GM12878 (cell line): ENCODE data around the gene FAM161A. TPM values are rescaled to one million over a fixed set of nuclear protein-coding genes. Genes with fewer than 3 reads are reported as not detected.

Experiments used
- ATAC-seq: fragments of 200-7000 bp; cut with Tn5 transposase; 3 replicates; pipeline ENCODE4 v1.9.1; 2020; ENCODE audit warnings: mild to moderate bottlenecking, moderate library complexity
- BruUV-seq: library from RNA; stranded (reverse); fragments of 400-500 nt; replicated peaks from 2 replicates; lab custom pipeline; 2021; lab: Mats Ljungman, UMichigan
- CTCF ChIA-PET: fragments of 300-600 bp; sonication (Branson Sonifier 250); formaldehyde crosslinking; extraction: SDS; loops from one replicate; lab custom pipeline; 2021; ENCODE audit warnings: inconsistent platforms; lab: Yijun Ruan, JAX
- POLR2A ChIA-PET: fragments of 350-600 bp; formaldehyde crosslinking; extraction: SDS; loops from one replicate; lab custom pipeline; 2021; ENCODE audit warnings: inconsistent platforms; lab: Charles Lee
- RAD21 ChIA-PET: fragments of 300-600 bp; sonication (Branson Sonifier 250); formaldehyde crosslinking; loops from one replicate; lab custom pipeline; 2023; ENCODE audit warnings: antibody characterized with exemption; ENCODE audit not compliant: unreplicated experiment; lab: Charles Lee
- SMC1A ChIA-PET: fragments of 300-600 bp; sonication (Branson Sonifier 250); formaldehyde crosslinking; loops from one replicate; lab custom pipeline; 2023; ENCODE audit not compliant: unreplicated experiment, uncharacterized antibody; lab: Charles Lee
- DNase-seq: peaks from one replicate; pipeline ENCODE4 v3.0.0-alpha.2; 2011; ENCODE audit warnings: low read depth, low spot score
- FAIRE-seq: peaks from 3 replicates; lab custom pipeline; 2011; peaks lifted over from hg19 to GRCh38; lab: Jason Lieb, UNC
- H2AFZ ChIP-seq: 2 replicates; pipeline ENCODE4 v1.6.0; 2011; ENCODE audit warnings: low read depth, low read length, control low read depth; ENCODE audit not compliant: control insufficient read depth
- H3K27ac ChIP-seq: 2 replicates; pipeline ENCODE4 v1.5.1; 2011; ENCODE audit warnings: control low read depth; ENCODE audit not compliant: control insufficient read depth, insufficient read depth
- H3K27me3 ChIP-seq, 2 experiments: replicated peaks in 1 of 2; 2 replicates each; pipeline versions ENCODE4 v1.6.0 to v1.6.1; 2011; ENCODE audit warnings: low read length in 1 of 2; ENCODE audit not compliant: control insufficient read depth in 2 of 2, insufficient read depth in 2 of 2
- H3K36me3 ChIP-seq, 2 experiments: 2 replicates each; pipeline ENCODE4 v1.5.1; 2011; ENCODE audit warnings: low read length in 1 of 2; ENCODE audit not compliant: control insufficient read depth in 2 of 2, insufficient read depth in 2 of 2
- H3K4me1 ChIP-seq: 2 replicates; pipeline ENCODE4 v1.6.1; 2011; ENCODE audit warnings: mild to moderate bottlenecking, low read length, moderate library complexity, mixed read lengths; ENCODE audit not compliant: control insufficient read depth, insufficient read depth
- H3K4me2 ChIP-seq: 2 replicates; pipeline ENCODE4 v1.6.0; 2011; ENCODE audit warnings: control low read depth; ENCODE audit not compliant: control insufficient read depth, insufficient read depth
- H3K4me3 ChIP-seq: fragments of 200-600 bp; sonication (generic); 2 replicates; pipeline ENCODE4 v1.5.1; 2016
- H3K79me2 ChIP-seq: 2 replicates; pipeline ENCODE4 v1.6.0; 2011; ENCODE audit warnings: low read length; ENCODE audit not compliant: control insufficient read depth, insufficient read depth
- H3K9ac ChIP-seq: 2 replicates; pipeline ENCODE4 v1.8.0; 2011; ENCODE audit warnings: low read length, control low read depth, mixed read lengths; ENCODE audit not compliant: control insufficient read depth, insufficient read depth
- H3K9me3 ChIP-seq: replicated peaks from 3 replicates; pipeline ENCODE4 v1.5.1; 2011; ENCODE audit warnings: mild to moderate bottlenecking, low read length; ENCODE audit not compliant: control insufficient read depth, insufficient read depth
- H4K20me1 ChIP-seq: 2 replicates; pipeline ENCODE4 v1.6.0; 2011; ENCODE audit not compliant: control insufficient read depth, insufficient read depth
- DPF2 ChIP-seq: fragments of 450-650 bp; IDR thresholded peaks from 2 replicates; pipeline ENCODE4 v1.6.1; 2017; ENCODE audit warnings: mild to moderate bottlenecking
- ESRRA ChIP-seq: IDR thresholded peaks from 2 replicates; pipeline ENCODE4 v1.6.1; 2012; ENCODE audit warnings: mild to moderate bottlenecking, low read length, improper control_type of control experiment
- MTA2 ChIP-seq: fragments of 450-650 bp; IDR thresholded peaks from 2 replicates; pipeline ENCODE4 v1.6.1; 2016; ENCODE audit warnings: low read depth, mild to moderate bottlenecking, moderate library complexity
- NKRF ChIP-seq: fragments of 450-650 bp; conservative IDR thresholded peaks from 2 replicates; pipeline ENCODE4 v1.6.1; 2017; ENCODE audit warnings: mild to moderate bottlenecking, moderate library complexity
- SKIL ChIP-seq: fragments of 450-650 bp; IDR thresholded peaks from 2 replicates; pipeline ENCODE4 v1.6.1; 2017; ENCODE audit warnings: mild to moderate bottlenecking, low read depth, inconsistent platforms; ENCODE audit not compliant: poor library complexity, severe bottlenecking
- SRF ChIP-seq, 2 experiments: IDR thresholded peaks; 2 replicates each; pipeline ENCODE4 v1.6.1; 2011; ENCODE audit warnings: low read depth in 2 of 2, low read length in 2 of 2, mild to moderate bottlenecking in 1 of 2, moderate library complexity in 1 of 2
- SUZ12 ChIP-seq: fragments of 200-600 bp; sonication (generic); IDR thresholded peaks from one replicate; pipeline ENCODE4 v1.6.1; 2018; ENCODE audit warnings: antibody characterized with exemption, mild to moderate bottlenecking; ENCODE audit not compliant: unreplicated experiment
- ZNF24 ChIP-seq: fragments of 450-650 bp; IDR thresholded peaks from 2 replicates; pipeline ENCODE4 v1.6.1; 2017; ENCODE audit warnings: antibody characterized with exemption, mild to moderate bottlenecking
- ZNF687 ChIP-seq: fragments of 450-650 bp; IDR thresholded peaks from 2 replicates; pipeline ENCODE4 v1.6.1; 2017; ENCODE audit warnings: mild to moderate bottlenecking, moderate library complexity
- WGBS: methylation state at CpG from one replicate; pipeline ENCODE4 v1.1.6; 2016; ENCODE audit warnings: low lambda C conversion rate; ENCODE audit not compliant: insufficient replicate concordance, insufficient coverage; ENCODE audit errors: missing lambda C conversion rate; 5-methylcytosine and 5-hydroxymethylcytosine counted together
- in situ Hi-C: fragments of 300-500 bp; cut with MboI; formaldehyde crosslinking; loops from 9 replicates; pipeline ENCODE4 v1.14.3; 2018; ENCODE audit warnings: mixed read lengths
- intact Hi-C: fragments of 100-400 bp; cut with micrococcal nuclease; formaldehyde crosslinking; loops from one replicate; pipeline ENCODE4 v1.14.2; 2022; ENCODE audit not compliant: unreplicated experiment
- polyA plus RNA-seq, 11 experiments: library from polyadenylated mRNA; depleted of rRNA in 4 of 11; unstranded in 6 of 11; stranded (reverse) in 5 of 11; fragments of >200 nt; fragmentation: Nextera tagmentation in 4 of 11; fragmentation: Illumina TruSeq in 1 of 11; extraction: Ambion mirVana in 4 of 11; extraction: Trizol in 1 of 11; gene quantifications; 1 replicate in 1 of 11; 2 replicates in 10 of 11; pipeline versions ENCODE4 v1.2.1 to v1.2.3, GENCODE V29; 2011 to 2016; ENCODE audit warnings: inconsistent platforms in 2 of 11, missing spikeins in 2 of 11, low read depth in 1 of 11
- total RNA-seq, 4 experiments: library from RNA; depleted of rRNA in 3 of 4; stranded (reverse); fragments of >200 nt in 3 of 4; fragmentation: Illumina TruSeq in 1 of 4; extraction: Trizol in 1 of 4; gene quantifications; 2 replicates each; pipeline versions ENCODE4 v1.2.1 to v1.2.3, GENCODE V29; 2013 to 2021
- TF ChIP-seq, protein P1 (sequence below): fragments of 450-650 bp; IDR thresholded peaks from 2 replicates; pipeline ENCODE4 v1.6.1; 2017; ENCODE audit warnings: mild to moderate bottlenecking

FAM161A gene
- total and polyA plus RNA-seq, 10 of the 15 experiments (the other 5 are each of a cell fraction or from before 2014, with no cell fraction given): 2.2 to 12.2 (median 8.9) TPM

DNA sequence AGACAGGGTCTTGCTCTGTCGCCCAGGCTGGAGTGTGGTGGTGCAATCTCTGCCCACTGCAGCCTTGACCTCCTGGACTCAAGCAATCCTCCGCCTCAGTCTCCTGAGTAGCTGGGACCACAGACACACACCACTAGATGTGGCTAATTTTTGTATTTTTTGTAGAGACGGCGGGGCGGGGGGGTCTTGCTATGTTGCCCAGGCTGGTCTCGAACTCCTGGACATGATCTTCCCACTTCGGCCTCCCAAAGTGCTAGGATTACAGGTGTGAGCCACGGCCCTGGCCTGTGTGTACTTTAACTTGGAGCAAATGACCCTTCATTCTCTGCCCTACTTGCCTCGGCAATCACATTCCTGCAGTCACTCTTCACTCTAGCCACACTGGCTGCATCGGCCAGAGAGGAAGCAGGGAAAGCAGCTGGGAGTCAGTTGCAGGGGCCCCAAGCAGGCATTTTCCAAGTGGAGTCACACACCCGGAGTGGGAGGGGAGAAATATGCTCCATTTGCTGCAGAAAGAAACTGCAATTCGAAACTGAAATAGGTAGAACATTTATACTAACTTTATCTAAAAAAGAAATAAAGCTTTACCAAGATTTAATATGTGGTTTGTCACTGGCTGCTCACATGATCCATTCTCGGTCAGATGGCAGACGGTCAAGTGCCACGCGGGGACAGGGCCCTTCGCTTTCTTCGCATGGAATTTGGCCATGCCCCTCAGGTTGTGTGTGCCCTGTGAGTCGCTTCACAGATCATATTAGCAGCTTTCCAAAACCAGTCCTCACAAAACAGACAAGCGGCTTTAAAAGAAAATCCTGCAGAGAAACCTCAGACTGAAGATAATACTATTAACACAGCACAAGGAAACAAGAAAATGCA is 37.1 kb downstream of the FAM161A start:
- CTCF ChIA-PET: interaction anchor here (0.6 kb wide), 2 partner anchors 161 to 390 kb away, joined by 3 to 4 read pairs; no protein-coding TSS in a partner anchor
- POLR2A ChIA-PET: no interaction called here
- no peak overlapping the region for H3K4me3 ChIP-seq
- H3K27me3 ChIP-seq: no peaks in the 10 kb centered on the region; a peak in 1 of 4 replicates
- peak; percentile 35 for FAIRE-seq
- BruUV-seq: no TSS peak
- no peaks in the 10 kb centered on the region for H3K9me3 ChIP-seq
- RAD21 ChIA-PET: no interaction called here
- no peak overlapping the region for H3K27ac ChIP-seq
- ATAC-seq: no peak
- intact Hi-C loops (no loop called here), in situ Hi-C loops (no loop called here)
- 69% methylated on average over 20 of the region's 20 CpGs for WGBS
- no peaks in the 10 kb centered on the region for H4K20me1 ChIP-seq
- H3K4me2 ChIP-seq: no peak overlapping the region
- no peaks in the 10 kb centered on the region for H3K4me1 ChIP-seq
- H3K79me2 ChIP-seq: no peaks in the 10 kb centered on the region
- DNase-seq: no peak
- SMC1A ChIA-PET: no interaction called here
- H3K9ac ChIP-seq: no peak overlapping the region
- H3K36me3 ChIP-seq: no peaks in the 10 kb centered on the region
- H2AFZ ChIP-seq: no peak overlapping the region
- TF ChIP-seq NKRF (no peak), ZNF24 (no peak), SKIL (no peak), ESRRA (no peak), ZNF687 (no peak), SRF (IDR thresholded peaks at IDR 0.05; ENCODE audit: low read depth in 2 of 2, low read length in 2 of 2) (no peak), SUZ12 (no peak), MTA2 (no peak), DPF2 (no peak)
- TF ChIP-seq, protein P1, sequence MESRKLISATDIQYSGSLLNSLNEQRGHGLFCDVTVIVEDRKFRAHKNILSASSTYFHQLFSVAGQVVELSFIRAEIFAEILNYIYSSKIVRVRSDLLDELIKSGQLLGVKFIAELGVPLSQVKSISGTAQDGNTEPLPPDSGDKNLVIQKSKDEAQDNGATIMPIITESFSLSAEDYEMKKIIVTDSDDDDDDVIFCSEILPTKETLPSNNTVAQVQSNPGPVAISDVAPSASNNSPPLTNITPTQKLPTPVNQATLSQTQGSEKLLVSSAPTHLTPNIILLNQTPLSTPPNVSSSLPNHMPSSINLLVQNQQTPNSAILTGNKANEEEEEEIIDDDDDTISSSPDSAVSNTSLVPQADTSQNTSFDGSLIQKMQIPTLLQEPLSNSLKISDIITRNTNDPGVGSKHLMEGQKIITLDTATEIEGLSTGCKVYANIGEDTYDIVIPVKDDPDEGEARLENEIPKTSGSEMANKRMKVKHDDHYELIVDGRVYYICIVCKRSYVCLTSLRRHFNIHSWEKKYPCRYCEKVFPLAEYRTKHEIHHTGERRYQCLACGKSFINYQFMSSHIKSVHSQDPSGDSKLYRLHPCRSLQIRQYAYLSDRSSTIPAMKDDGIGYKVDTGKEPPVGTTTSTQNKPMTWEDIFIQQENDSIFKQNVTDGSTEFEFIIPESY: no peak
